Adrenal gland (tissue), 12 donors: ENCODE measurements around the gene RPS19. TPM values are rescaled to one million over a fixed set of nuclear protein-coding genes. Genes with fewer than 3 reads are reported as not detected.
"Not testable (repeated sequence)": the region's sequence is repeated elsewhere in the genome, so short reads cannot be mapped to it uniquely, and the experiment has no call there.

Source experiments
- DNase-seq, 7 donors: peaks; one replicate each; pipeline ENCODE4 v3.0.0-alpha.2; 2019 to 2020
- H3K27ac ChIP-seq, 5 donors: fragments of 200-600 bp; sonication (generic) in 4 of 5; 1 replicate in 3 of 5; 2 replicates in 2 of 5; pipeline versions ENCODE4 v1.5.1 to v1.8.0; 2016 to 2020; ENCODE audit warnings: mild to moderate bottlenecking in 1 of 5
- H3K27me3 ChIP-seq: fragments of 200-600 bp; 2 replicates; pipeline ENCODE4 v1.8.0; 2021
- H3K36me3 ChIP-seq, 2 donors: fragments of 200-600 bp; replicated peaks in 1 of 2; 1 replicate in 1 of 2; 2 replicates in 1 of 2; pipeline versions ENCODE4 v1.5.1 to v1.8.0; 2018 to 2022
- H3K4me1 ChIP-seq, 2 donors: fragments of 200-600 bp; replicated peaks in 1 of 2; 1 replicate in 1 of 2; 2 replicates in 1 of 2; pipeline versions ENCODE4 v1.5.1 to v1.8.0; 2018 to 2021
- H3K4me3 ChIP-seq, 4 donors: fragments of 200-600 bp; sonication (generic) in 3 of 4; one replicate each; pipeline ENCODE4 v1.5.1; 2016 to 2018
- H3K9me3 ChIP-seq, 3 donors: fragments of 200-600 bp; sonication (generic) in 1 of 3; replicated peaks in 1 of 3; 1 replicate in 2 of 3; 2 replicates in 1 of 3; pipeline versions ENCODE4 v1.5.1 to v1.8.0; 2016 to 2021
- CTCF ChIP-seq, 6 experiments: fragments of 450-650 bp in 4 of 6; fragments of 200-600 bp in 2 of 6; sonication (generic) in 1 of 6; IDR thresholded peaks; 1 replicate in 5 of 6; 2 replicates in 1 of 6; pipeline versions ENCODE4 v1.5.1 to v1.8.0; 2016 to 2021; ENCODE audit warnings: antibody characterized with exemption in 6 of 6, mild to moderate bottlenecking in 2 of 6, moderate library complexity in 1 of 6
- POLR2A ChIP-seq, 2 donors: fragments of 450-650 bp; IDR thresholded peaks; one replicate each; pipeline ENCODE4 v1.6.1; 2017; ENCODE audit warnings: antibody characterized with exemption in 2 of 2, mild to moderate bottlenecking in 2 of 2, moderate library complexity in 1 of 2
- WGBS, 4 donors: extraction: QIAGEN DNeasy Blood & Tissue Kit in 2 of 4; methylation state at CpG; one replicate each; pipeline versions ENCODE4 v1.1.5 to v1.1.7; 2013 to 2017; 5-methylcytosine and 5-hydroxymethylcytosine counted together
- intact Hi-C, 2 donors: fragments of 100-400 bp; cut with DNase I; formaldehyde crosslinking; loops; one replicate each; pipeline versions ENCODE4 v1.14.1 to v1.15.0; 2022 to 2023
- polyA plus RNA-seq, 3 donors: library from polyadenylated mRNA; stranded (reverse); fragments of 200-250 nt in 2 of 3; fragments of 350-450 nt in 1 of 3; fragmentation: Illumina TruSeq in 1 of 3; extraction: RNeasy Lipid Tissue Mini Kit (QIAGEN cat#74804) in 1 of 3; gene quantifications; one replicate each; pipeline ENCODE4 v1.2.3, GENCODE V29; 2013 to 2014
- total RNA-seq, 9 donors: library from RNA; depleted of rRNA in 4 of 9; stranded (reverse); fragments of >200 nt in 4 of 9; fragments of 120-200 nt in 1 of 9; fragmentation: NEBNext Ultra II Directional in 1 of 9; extraction: Animal tissue kit (Norgen Biotek cat#: 25700) in 1 of 9; gene quantifications; one replicate each; pipeline versions ENCODE4 v1.1.0 to v1.2.4, GENCODE V29; 2013 to 2023
- donor health status: healthy with polysubstance abuse.
- donor health status: Bipolar disorder and iron deficiency.
- donor health status: DM: yes; HTN: yes; CAD: no.
- donor health status: DM: no; HTN: no; CAD: no.
- donor health status: DM: no; HTN: no; CAD: no.
- donor health status: DM: yes; HTN: yes; CAD: no.

Gene RPS19
- total and polyA plus RNA-seq, 12 donors: 418 to 3,405 (median 1,389) TPM

DNA sequence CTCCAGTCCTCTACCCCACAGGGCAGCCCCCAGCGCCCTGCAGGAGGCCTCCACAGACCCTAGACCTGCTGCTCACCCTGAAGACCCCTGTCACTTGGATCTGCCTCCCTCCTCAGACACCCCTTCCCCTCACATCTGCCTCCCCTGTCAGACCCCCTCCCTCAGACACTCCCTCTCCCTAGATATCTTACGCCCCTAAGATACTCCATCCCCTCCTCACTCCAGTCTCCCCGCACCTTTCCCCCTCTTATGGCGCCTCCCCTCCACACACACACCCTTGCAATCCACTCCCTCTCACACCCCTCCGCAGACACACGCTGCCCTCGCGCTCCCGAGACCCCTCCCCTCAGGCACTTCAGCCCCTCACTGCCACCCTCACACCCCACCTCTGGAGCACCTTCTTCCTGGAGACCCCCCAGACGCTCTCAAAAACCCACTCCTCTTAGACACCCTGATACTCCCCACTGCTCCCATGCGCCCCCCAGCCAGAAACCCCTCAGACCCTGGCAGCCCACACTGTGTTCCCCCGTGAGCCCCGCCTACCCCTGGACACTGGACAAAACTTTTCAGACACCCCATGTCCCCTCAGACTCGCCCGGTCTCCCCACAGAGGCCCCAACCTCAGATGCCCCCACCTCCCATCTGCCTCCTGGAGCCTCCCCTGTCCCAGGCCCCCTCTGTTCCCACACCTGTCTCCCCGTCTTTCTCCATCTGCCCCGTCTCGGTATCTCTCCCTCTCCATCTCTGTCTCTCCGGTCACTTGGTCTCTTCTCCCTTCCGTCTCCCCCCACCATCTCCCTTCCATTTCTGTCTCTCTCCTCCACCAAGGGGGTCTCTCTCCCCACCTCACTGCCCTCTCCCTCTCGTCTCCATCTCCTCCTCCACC, 53.7 kb downstream of the RPS19 start:
- 5 to 11% (median 8%) methylated on average over 21 of the region's 21 CpGs for WGBS, 4 donors
- intact Hi-C loops: no loop called here
- no peak overlapping the region for H3K4me3 ChIP-seq
- no peak for DNase-seq
- TF ChIP-seq POLR2A (IDR thresholded peaks at IDR 0.05) (no peak), CTCF (IDR thresholded peaks at IDR 0.05) (no peak)
- H3K4me1 ChIP-seq: no peaks in the 10 kb centered on the region
- H3K27ac ChIP-seq: no peak overlapping the region
- peaks cover 26% of the 10 kb centered on the region for H3K27me3 ChIP-seq
- H3K36me3 ChIP-seq: no peaks in the 10 kb centered on the region
- no peaks in the 10 kb centered on the region for H3K9me3 ChIP-seq

DNA sequence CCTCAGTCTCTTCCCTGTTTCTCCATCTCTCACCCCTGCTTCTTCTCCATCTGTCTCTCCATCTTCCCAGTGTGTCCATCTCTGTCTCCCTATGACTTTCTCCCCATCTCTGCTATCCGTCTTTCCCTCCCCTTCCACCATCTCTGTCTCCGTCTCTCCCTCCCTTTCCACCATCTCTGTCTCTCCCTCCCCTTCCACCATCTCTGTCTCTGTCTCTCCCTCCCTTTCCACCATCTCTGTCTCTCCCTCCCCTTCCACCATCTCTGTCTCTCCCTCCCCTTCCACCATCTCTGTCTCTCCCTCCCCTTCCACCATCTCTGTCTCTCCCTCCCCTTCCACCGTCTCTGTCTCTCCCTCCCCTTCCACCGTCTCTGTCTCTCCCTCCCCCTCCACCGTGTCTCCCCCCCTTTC, 54.4 kb downstream of the RPS19 start:
- WGBS, 4 donors: 0 to 14% (median 9%) methylated on average over 4 to 5 of the region's 5 CpGs
- H3K4me1 ChIP-seq, H3K36me3 ChIP-seq, H3K27ac ChIP-seq, H3K4me3 ChIP-seq, intact Hi-C loops, DNase-seq, H3K9me3 ChIP-seq: not testable (repeated sequence)
- peaks cover 26% of the 10 kb centered on the region for H3K27me3 ChIP-seq

DNA sequence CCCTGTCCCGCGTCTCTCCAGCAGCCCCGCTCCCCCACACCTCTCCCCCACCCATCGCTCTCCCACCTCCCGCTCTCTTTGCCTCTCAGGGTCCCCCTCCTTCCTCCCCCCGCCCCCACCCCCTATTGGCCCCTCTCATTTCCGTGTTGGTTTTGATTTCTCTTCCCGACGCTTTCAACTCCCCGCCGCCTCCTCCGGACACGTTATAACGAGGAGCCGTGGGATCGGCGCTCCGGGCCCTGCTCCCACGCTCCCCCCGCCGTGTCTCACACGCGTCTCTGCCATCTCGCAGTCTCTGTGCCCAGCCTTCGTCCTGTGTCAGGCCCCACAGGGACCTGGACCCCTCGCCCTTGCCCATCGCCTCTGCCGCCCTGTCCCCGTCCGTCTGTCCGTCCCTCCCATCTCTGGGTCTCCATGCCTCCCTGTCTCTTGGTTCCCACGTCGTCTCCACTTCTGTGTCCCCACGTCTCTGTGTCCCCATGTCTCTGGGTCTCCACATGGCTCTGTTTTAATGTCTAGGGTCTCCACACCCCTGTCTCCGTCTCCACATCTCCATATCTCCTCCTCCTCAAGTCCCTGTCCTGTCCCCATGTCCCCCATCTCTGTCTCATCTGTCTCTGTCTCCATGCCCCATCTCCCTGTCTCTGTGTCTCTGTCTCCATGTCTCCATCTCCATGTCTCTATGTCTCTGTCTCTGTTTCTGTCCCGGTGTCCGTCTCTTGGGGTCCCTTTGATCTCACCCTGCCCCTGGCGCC, 55.1 kb downstream of the RPS19 start:
- H3K27me3 ChIP-seq: peaks cover 26% of the 10 kb centered on the region
- intact Hi-C loops: no loop called here
- H3K27ac ChIP-seq: no peak overlapping the region
- 3 to 5% (median 3%) methylated on average over 31 to 38 of the region's 38 CpGs for WGBS, 4 donors
- TF ChIP-seq CTCF (IDR thresholded peaks at IDR 0.05) (no peak), POLR2A (IDR thresholded peaks at IDR 0.05) (no peak)
- no peaks in the 10 kb centered on the region for H3K36me3 ChIP-seq
- no peak for DNase-seq
- no peaks in the 10 kb centered on the region for H3K4me1 ChIP-seq
- no peaks in the 10 kb centered on the region for H3K9me3 ChIP-seq
- no peak overlapping the region for H3K4me3 ChIP-seq

GRCh38 chr19:41915776-41916414, 55.8 kb downstream of the RPS19 start:
- Histone ChIP-seq H3K36me3 (no peaks in the 10 kb centered on the region), H3K9me3 (no peaks in the 10 kb centered on the region), H3K4me3 (no peak overlapping the region), H3K4me1 (no peaks in the 10 kb centered on the region), H3K27ac (no peak overlapping the region), H3K27me3 (peaks cover 30% of the 10 kb centered on the region)
- intact Hi-C loops: no loop called here
- no peak for DNase-seq
- 21 to 28% (median 25%) methylated on average over 12 to 27 of the region's 27 CpGs for WGBS, 4 donors
- no peak for TF ChIP-seq POLR2A (IDR thresholded peaks at IDR 0.05)
- TF ChIP-seq CTCF (IDR thresholded peaks at IDR 0.05): no peak
